Colonic mucosa (tissue), 4 donors: ENCODE results near the gene FIGN. TPM values are rescaled to one million over a fixed set of nuclear protein-coding genes. Genes with fewer than 3 reads are reported as not detected.

Experiments
- DNase-seq: peaks from one replicate; pipeline ENCODE4 v3.0.0-alpha.2; 2020
- H3K27ac ChIP-seq: fragments of 200-600 bp; one replicate; pipeline ENCODE4 v1.8.0; 2021
- H3K27me3 ChIP-seq: fragments of 200-600 bp; one replicate; pipeline ENCODE4 v1.8.0; 2021
- H3K36me3 ChIP-seq: fragments of 200-600 bp; one replicate; pipeline ENCODE4 v1.8.0; 2021
- H3K4me1 ChIP-seq: fragments of 200-600 bp; one replicate; pipeline ENCODE4 v1.8.0; 2021; ENCODE audit warnings: mild to moderate bottlenecking
- H3K4me3 ChIP-seq: fragments of 200-600 bp; one replicate; pipeline ENCODE4 v1.8.0; 2021
- H3K9ac ChIP-seq, 2 donors: one replicate each; pipeline ENCODE4 v1.7.0; 2013; ENCODE audit warnings: control low read depth in 2 of 2, low read depth in 2 of 2, low read length in 2 of 2
- H3K9me3 ChIP-seq: fragments of 200-600 bp; one replicate; pipeline ENCODE4 v1.8.0; 2021
- intact Hi-C: fragments of 100-400 bp; cut with DNase I; formaldehyde crosslinking; loops from one replicate; pipeline ENCODE4 v1.14.1; 2022
- total RNA-seq, 2 donors: library from RNA; stranded (reverse); fragmentation: NEBNext Ultra II Directional in 1 of 2; extraction: Animal tissue kit (Norgen Biotek cat#: 25700) in 1 of 2; gene quantifications; one replicate each; pipeline ENCODE4 v1.2.1, GENCODE V29; 2021
- TF ChIP-seq, protein P1 (sequence below): fragments of 200-600 bp; IDR thresholded peaks from one replicate; pipeline ENCODE4 v1.8.0; 2022; ENCODE audit warnings: antibody characterized with exemption, mild to moderate bottlenecking
- donor health status: healthy.
- donor health status: DM: no; HTN: no; CAD: no.
- donor health status: DM: no; HTN: no; CAD: no.

The FIGN gene
- total RNA-seq, 2 donors from 2014 or later: 0.58 to 0.89 TPM

DNA sequence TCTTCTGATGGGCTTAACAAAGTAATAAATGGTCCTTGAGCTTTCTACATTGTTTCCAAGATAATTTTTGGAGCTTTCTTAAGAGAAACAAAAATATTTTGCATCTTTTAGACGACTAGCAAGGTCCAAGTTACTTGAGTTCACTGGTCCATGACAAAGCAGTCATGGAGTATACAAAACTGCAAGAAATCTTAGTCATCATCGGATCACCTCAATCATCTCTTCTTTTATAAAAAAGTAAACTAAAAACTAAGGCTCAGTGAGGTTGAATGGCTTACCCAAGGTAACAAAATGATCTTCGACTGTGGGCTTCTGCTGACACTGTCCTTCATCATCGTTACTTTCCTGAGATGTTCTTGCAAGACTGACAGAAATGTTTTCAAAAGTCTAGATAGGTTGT lies 11.9 kb downstream of the FIGN start:
- TF ChIP-seq, protein P1, sequence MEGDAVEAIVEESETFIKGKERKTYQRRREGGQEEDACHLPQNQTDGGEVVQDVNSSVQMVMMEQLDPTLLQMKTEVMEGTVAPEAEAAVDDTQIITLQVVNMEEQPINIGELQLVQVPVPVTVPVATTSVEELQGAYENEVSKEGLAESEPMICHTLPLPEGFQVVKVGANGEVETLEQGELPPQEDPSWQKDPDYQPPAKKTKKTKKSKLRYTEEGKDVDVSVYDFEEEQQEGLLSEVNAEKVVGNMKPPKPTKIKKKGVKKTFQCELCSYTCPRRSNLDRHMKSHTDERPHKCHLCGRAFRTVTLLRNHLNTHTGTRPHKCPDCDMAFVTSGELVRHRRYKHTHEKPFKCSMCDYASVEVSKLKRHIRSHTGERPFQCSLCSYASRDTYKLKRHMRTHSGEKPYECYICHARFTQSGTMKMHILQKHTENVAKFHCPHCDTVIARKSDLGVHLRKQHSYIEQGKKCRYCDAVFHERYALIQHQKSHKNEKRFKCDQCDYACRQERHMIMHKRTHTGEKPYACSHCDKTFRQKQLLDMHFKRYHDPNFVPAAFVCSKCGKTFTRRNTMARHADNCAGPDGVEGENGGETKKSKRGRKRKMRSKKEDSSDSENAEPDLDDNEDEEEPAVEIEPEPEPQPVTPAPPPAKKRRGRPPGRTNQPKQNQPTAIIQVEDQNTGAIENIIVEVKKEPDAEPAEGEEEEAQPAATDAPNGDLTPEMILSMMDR: no peak

GRCh38 chr2:163723348-163723747 lies 12.5 kb downstream of the FIGN start:
- intact Hi-C loops: no loop called here
- TF ChIP-seq, protein P1: no peak
- Histone ChIP-seq H3K27me3 (no peaks in the 10 kb centered on the region), H3K4me1 (no peaks in the 10 kb centered on the region), H3K9me3 (no peaks in the 10 kb centered on the region), H3K4me3 (no peak overlapping the region), H3K27ac (no peak overlapping the region), H3K9ac (no peak overlapping the region), H3K36me3 (no peaks in the 10 kb centered on the region)
- DNase-seq: no peak

More for the DNA sequence above, 11.9 kb downstream of the FIGN start:
- Histone ChIP-seq H3K4me1 (no peaks in the 10 kb centered on the region), H3K9ac (no peak overlapping the region), H3K36me3 (no peaks in the 10 kb centered on the region), H3K9me3 (no peaks in the 10 kb centered on the region), H3K27me3 (no peaks in the 10 kb centered on the region), H3K4me3 (no peak overlapping the region), H3K27ac (no peak overlapping the region)
- DNase-seq: no peak
- intact Hi-C loops: no loop called here

DNA sequence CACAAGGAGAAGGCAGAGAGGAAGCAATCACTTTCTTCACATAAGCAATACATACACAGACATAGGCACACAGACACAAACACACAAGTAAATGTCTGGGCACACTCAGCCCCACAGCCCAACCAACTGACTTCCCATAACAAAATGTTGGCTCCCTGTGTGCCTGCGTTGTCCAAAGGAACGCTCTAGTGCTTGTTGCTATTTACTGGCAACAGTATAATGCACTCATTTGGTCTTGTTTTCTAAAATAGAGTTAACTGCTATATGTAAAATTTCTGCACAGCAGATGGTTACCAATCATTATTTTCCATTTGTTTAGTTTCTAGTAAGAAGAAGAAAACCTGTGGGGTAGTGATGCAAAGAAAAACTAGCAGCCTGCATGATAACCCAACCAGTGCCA lies 16.5 kb downstream of the FIGN start:
- H3K27ac ChIP-seq: no peak overlapping the region
- H3K4me1 ChIP-seq: no peaks in the 10 kb centered on the region
- H3K36me3 ChIP-seq: no peaks in the 10 kb centered on the region
- intact Hi-C loops: no loop called here
- H3K4me3 ChIP-seq: no peak overlapping the region
- H3K9ac ChIP-seq: no peak overlapping the region
- DNase-seq: no peak
- H3K27me3 ChIP-seq: no peaks in the 10 kb centered on the region
- no peaks in the 10 kb centered on the region for H3K9me3 ChIP-seq
- TF ChIP-seq, protein P1: no peak

DNA sequence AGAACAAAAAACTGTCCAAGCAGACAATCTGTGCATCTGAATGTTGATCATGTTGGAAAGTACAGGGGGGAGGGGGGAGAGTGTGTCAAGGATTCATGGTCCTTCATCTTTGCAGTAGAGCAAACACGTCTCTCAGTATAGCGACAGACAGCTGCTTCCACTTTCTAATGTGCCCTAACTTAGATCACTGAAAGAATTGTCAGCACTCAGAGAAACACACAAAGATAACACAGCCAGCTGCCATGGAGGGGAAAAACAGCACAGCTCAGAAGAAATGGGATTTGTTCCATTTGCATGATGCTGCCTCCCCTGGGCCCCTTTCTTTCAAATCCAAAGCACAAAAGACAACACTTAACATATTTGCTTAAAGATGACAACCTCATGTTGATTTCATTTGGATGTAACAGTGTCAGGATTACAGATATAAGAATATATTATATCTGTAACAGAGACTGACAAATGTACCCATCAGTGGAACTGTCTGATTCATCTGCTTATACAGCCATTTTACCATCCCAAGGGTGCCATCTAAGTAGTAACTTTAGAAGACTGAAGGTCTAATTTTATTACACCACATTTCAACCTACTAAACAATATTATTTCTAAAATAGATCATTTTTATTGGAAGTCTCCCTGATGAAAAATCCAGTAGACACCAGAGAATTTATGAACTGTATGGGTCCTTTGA lies 17.7 kb downstream of the FIGN start:
- Histone ChIP-seq H3K4me3 (no peak overlapping the region), H3K9ac (no peak overlapping the region), H3K9me3 (no peaks in the 10 kb centered on the region), H3K27ac (no peak overlapping the region), H3K27me3 (no peaks in the 10 kb centered on the region), H3K4me1 (no peaks in the 10 kb centered on the region), H3K36me3 (no peaks in the 10 kb centered on the region)
- intact Hi-C loops: no loop called here
- TF ChIP-seq, protein P1: no peak
- DNase-seq: no peak

DNA sequence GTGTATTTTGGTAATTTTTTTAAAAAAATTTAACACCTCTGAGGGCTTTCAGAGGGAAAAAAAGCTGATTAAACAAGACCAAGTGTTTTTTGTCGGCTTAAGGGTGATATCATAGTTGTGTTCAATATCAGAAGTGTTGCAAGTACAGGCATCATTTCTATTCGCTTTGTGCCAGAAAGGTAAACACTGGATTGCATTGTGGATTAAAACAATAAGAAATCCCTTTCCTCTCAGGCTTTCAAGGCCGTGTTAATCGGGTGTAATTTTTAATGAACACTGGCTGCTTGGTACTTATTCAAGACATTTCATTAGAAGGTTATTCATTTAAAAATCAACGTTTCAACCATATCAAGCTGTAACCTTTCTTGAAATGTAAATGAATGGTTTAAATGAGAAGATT lies 18.3 kb downstream of the FIGN start:
- TF ChIP-seq, protein P1: no peak

More for the DNA sequence above, 18.3 kb downstream of the FIGN start:
- Histone ChIP-seq H3K9ac (no peak overlapping the region), H3K9me3 (no peaks in the 10 kb centered on the region), H3K4me3 (no peak overlapping the region), H3K36me3 (no peaks in the 10 kb centered on the region), H3K27ac (no peak overlapping the region), H3K27me3 (no peaks in the 10 kb centered on the region), H3K4me1 (no peaks in the 10 kb centered on the region)
- intact Hi-C loops: no loop called here
- DNase-seq: no peak
